ENCODE measurements around the gene KRTAP21-3. TPM values are rescaled to one million over a fixed set of nuclear protein-coding genes. Genes with fewer than 3 reads are reported as not detected.

Gene KRTAP21-3
- total RNA-seq, 1 experiment from 2014 or later = not detected

- POLR2A ChIA-PET = no interaction called here
- peaks cover 4 to 22% of the 10 kb centered on the region in 2 experiments; a peak in 2 of 4 replicates for H3K9me3 ChIP-seq (ENCODE audit: control insufficient read depth in 1 of 2, insufficient read depth in 1 of 2, low read depth in 1 of 2, low read length in 2 of 2)
These were observed 22.6 kb downstream of the KRTAP21-3 start for GRCh38 chr21:30695956-30696355.

GRCh38 chr21:30689822-30690221 lies 28.8 kb downstream of the KRTAP21-3 start:
- no peak overlapping the region for H2AFZ ChIP-seq (ENCODE audit: low read depth, low read length, poor library complexity, severe bottlenecking)
- no peak overlapping the region for H3K9ac ChIP-seq (ENCODE audit: low read length)
- no TSS peak for BruUV-seq (replicated peaks)
- DNase-seq (ENCODE audit: low read depth, low spot score) (no peak), ATAC-seq (no peak)
- intact Hi-C loops (cut with micrococcal nuclease) = no loop called here
- no peak overlapping the region for H3K27ac ChIP-seq (ENCODE audit: low read depth, low read length)
- H3K9me2 ChIP-seq (ENCODE audit: insufficient read depth) = no peaks in the 10 kb centered on the region
- no peaks in the 10 kb centered on the region for H3K79me2 ChIP-seq (ENCODE audit: insufficient read depth, low read length)
- H3K4me1 ChIP-seq (ENCODE audit: control insufficient read depth in 1 of 2, insufficient read depth in 2 of 2, low read length in 2 of 2) = no peaks in the 10 kb centered on the region
- H3K4me3 ChIP-seq (replicated peaks in 1 of 2; ENCODE audit: low read depth in 1 of 2, low read length in 2 of 2) = no peak overlapping the region
- ChIA-PET CTCF (no interaction called here), RAD21 (ENCODE audit: low non-redundant PET in 1 of 2, low total read pairs in 2 of 2, uncharacterized antibody in 2 of 2, unreplicated experiment in 2 of 2) (no interaction called here), POLR2A (no interaction called here)
- no peaks in the 10 kb centered on the region for H3K27me3 ChIP-seq (ENCODE audit: insufficient read depth, low read length)
- H3K36me3 ChIP-seq (ENCODE audit: control insufficient read depth in 1 of 2, insufficient read depth in 2 of 2, low read length in 2 of 2) = no peaks in the 10 kb centered on the region
- no peaks in the 10 kb centered on the region for H4K20me1 ChIP-seq (ENCODE audit: insufficient read depth)
- H3K4me2 ChIP-seq (ENCODE audit: low read length) = no peak overlapping the region
- H3K9me3 ChIP-seq (ENCODE audit: control insufficient read depth in 1 of 2, insufficient read depth in 1 of 2, low read depth in 1 of 2, low read length in 2 of 2) = peaks cover 0 to 14% of the 10 kb centered on the region in 2 experiments; a peak in 2 of 4 replicates
- TF ChIP-seq FOSL1 (IDR thresholded peaks at IDR 0.05; ENCODE audit: low read depth) = no peak
- no peak for TF ChIP-seq JUND (IDR thresholded peaks at IDR 0.05)
- no peak for TF ChIP-seq EGR1 (IDR thresholded peaks at IDR 0.05; ENCODE audit: low read depth)
- TF ChIP-seq EZH2phosphoT487 (IDR thresholded peaks at IDR 0.05; ENCODE audit: borderline replicate concordance) = no peak
- TF ChIP-seq RAD21 (IDR thresholded peaks at IDR 0.05; ENCODE audit: low read depth) = no peak
- no peak for TF ChIP-seq SP1 (IDR thresholded peaks at IDR 0.05; ENCODE audit: low read depth)
- no peak for TF ChIP-seq ELF1 (IDR thresholded peaks at IDR 0.05; ENCODE audit: borderline replicate concordance, low read depth)
- TF ChIP-seq SRF (IDR thresholded peaks at IDR 0.05; ENCODE audit: low read depth) = no peak
- no peak for TF ChIP-seq MAX (IDR thresholded peaks at IDR 0.05)
- no peak for TF ChIP-seq CBX3 (IDR thresholded peaks at IDR 0.05; ENCODE audit: low read depth)
- TF ChIP-seq YY1 (IDR thresholded peaks at IDR 0.05; ENCODE audit: extremely low read depth, insufficient replicate concordance, low read depth, low read length) = no peak
- TF ChIP-seq ZNF274 (IDR thresholded peaks at IDR 0.05; ENCODE audit: low read depth, low read length) = no peak

More at GRCh38 chr21:30695956-30696355, 22.6 kb downstream of the KRTAP21-3 start:
- Histone ChIP-seq H3K9me2 (ENCODE audit: insufficient read depth) (no peaks in the 10 kb centered on the region), H3K36me3 (ENCODE audit: control insufficient read depth in 1 of 2, insufficient read depth in 2 of 2, low read length in 2 of 2) (no peaks in the 10 kb centered on the region), H3K9ac (ENCODE audit: low read length) (no peak overlapping the region), H3K27ac (ENCODE audit: low read depth, low read length) (no peak overlapping the region), H3K4me1 (ENCODE audit: control insufficient read depth in 1 of 2, insufficient read depth in 2 of 2, low read length in 2 of 2) (no peaks in the 10 kb centered on the region), H3K79me2 (ENCODE audit: insufficient read depth, low read length) (no peaks in the 10 kb centered on the region), H3K27me3 (ENCODE audit: insufficient read depth, low read length) (no peaks in the 10 kb centered on the region), H3K4me2 (ENCODE audit: low read length) (no peak overlapping the region), H2AFZ (ENCODE audit: low read depth, low read length, poor library complexity, severe bottlenecking) (no peak overlapping the region), H4K20me1 (ENCODE audit: insufficient read depth) (no peaks in the 10 kb centered on the region), H3K4me3 (replicated peaks in 1 of 2; ENCODE audit: low read depth in 1 of 2, low read length in 2 of 2) (no peak overlapping the region)
- DNase-seq (ENCODE audit: low read depth, low spot score) = no peak
- BruUV-seq (replicated peaks) = no TSS peak
- RAD21 ChIA-PET (ENCODE audit: low non-redundant PET in 1 of 2, low total read pairs in 2 of 2, uncharacterized antibody in 2 of 2, unreplicated experiment in 2 of 2) = no interaction called here
- CTCF ChIA-PET = no interaction called here
- TF ChIP-seq EZH2phosphoT487 (IDR thresholded peaks at IDR 0.05; ENCODE audit: borderline replicate concordance) (no peak), EZH2 (IDR thresholded peaks at IDR 0.05) (no peak), ZNF274 (IDR thresholded peaks at IDR 0.05; ENCODE audit: low read depth, low read length) (no peak), RAD21 (IDR thresholded peaks at IDR 0.05; ENCODE audit: low read depth) (no peak), CTCF (IDR thresholded peaks at IDR 0.05 in 2 of 3, conservative IDR thresholded peaks at IDR 0.05 in 1 of 3; ENCODE audit: borderline replicate concordance in 1 of 3, insufficient read depth in 1 of 3, low read depth in 2 of 3, low read length in 2 of 3) (no peak), JUND (IDR thresholded peaks at IDR 0.05) (no peak), POLR2A (IDR thresholded peaks at IDR 0.05; ENCODE audit: borderline replicate concordance, extremely low read depth, insufficient read depth, insufficient read length) (no peak)
- no peak for ATAC-seq
- intact Hi-C loops (cut with micrococcal nuclease) = no loop called here

Measured in HCT116 (cell line).